ENCODE results near the gene NISCH.

Gene NISCH

DNA sequence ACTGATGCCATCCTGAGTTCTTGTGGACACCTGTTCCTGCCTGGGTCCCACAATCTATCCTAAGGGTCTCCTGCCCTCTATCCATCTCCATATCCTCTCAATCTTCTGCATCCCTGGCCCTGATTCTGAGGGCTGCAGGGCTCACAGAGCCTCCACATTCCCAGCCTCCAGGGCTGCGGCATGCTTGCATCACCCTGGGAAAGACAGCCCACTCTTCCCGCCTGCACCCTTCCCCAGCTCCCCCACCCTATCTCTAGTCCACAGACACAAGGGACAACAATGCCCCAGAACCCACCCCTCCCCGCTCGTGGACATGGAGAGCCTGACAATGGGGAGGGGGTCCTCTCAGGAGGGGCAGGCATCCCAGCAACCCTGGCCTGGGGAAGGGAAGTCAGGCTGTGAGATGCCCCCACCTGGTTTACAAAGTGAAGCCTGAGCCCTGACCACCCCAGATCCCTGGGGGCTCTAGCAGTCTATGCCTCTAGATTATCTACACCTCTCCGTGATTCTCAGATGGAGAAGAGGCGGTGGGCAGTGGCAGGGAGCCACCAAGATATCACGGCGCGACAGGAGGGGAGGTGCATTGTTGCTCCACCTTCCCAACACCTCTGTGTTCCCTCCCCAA is 20.8 kb upstream of the NISCH start:
- no peak for FAIRE-seq

GRCh38 chr3:52435246-52436101 is 19.9 kb upstream of the NISCH start:
- FAIRE-seq (no peak), DNase-seq (ENCODE audit: insufficient read length, low spot score) (no peak)

More for the DNA sequence above, 20.8 kb upstream of the NISCH start:
- no peak for DNase-seq (ENCODE audit: insufficient read length, low spot score)

DNA sequence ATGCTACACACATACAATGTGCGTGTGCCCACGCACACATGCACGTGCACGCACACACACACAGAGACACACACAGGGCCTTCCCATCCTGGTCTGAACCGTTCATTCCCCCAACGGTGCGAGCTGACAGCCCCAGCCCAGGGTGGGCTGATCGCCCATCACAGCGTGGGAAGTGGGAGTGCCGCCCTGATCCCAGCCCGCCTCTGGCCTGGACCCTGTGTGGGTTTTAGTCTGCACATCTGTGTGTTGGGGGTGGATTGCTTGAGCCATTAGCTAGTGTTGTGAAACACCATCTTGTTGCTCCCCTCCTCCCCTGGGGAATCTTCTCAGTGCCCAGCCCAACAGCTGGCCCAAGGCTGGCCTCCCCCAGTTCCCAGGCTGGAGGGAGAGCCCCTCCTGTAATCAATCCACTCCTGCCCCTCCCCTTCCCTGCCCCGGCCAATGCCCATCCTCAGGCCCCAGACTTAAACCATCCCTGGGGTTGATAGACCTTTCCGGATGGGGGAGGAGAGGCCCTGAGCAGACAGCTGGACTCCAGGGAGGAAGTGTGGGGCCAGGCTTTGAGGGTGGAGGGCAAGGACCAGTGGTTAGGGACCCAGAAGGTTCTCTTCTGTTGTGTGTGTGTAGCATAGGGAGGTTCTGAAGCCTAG is 18.8 kb upstream of the NISCH start:
- DNase-seq (ENCODE audit: insufficient read length, low spot score) (no peak), FAIRE-seq (no peak)

DNA sequence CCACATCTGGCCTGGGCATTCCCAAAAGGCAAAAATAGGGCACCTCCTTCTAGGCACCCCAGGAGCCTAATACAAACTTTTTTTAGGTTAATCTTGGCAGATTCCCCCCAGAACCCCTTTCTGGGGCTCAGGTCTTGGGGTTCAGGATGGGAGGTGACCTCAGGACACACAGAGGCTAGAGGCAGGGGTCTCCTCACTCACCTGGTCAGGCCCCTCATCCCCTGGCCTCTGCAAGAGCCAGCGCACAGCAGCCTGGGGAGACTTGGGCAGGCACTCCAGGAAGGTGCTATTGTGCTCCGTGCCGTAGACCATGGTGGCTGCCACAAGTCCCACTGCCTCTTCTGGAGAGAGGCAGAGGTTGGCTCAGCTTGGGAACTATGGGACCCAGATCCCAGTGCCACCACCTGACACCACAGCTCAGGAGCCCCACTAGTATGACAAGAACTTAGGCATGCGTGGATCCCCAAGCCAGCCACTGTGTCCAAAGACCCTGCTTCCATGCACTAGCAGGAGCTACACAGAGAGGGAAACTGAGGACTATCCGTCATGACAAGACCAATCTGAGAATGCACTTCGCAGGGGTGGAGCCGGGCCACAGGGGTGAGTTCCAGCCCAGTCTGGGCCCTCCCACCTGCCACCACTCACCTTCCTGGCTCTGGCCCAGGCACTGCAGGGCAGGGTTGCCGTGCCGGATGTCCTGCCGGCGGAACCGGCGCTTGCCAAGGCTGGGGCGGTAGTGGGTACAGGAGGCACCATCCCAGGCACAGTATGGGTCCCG is 17.9 kb upstream of the NISCH start:
- DNase-seq (ENCODE audit: insufficient read length, low spot score) (no peak), FAIRE-seq (no peak)

- FAIRE-seq (no peak), DNase-seq (ENCODE audit: insufficient read length, low spot score) (no peak)
Observed at GRCh38 chr3:52438104-52438376, 17.4 kb upstream of the NISCH start.

DNA sequence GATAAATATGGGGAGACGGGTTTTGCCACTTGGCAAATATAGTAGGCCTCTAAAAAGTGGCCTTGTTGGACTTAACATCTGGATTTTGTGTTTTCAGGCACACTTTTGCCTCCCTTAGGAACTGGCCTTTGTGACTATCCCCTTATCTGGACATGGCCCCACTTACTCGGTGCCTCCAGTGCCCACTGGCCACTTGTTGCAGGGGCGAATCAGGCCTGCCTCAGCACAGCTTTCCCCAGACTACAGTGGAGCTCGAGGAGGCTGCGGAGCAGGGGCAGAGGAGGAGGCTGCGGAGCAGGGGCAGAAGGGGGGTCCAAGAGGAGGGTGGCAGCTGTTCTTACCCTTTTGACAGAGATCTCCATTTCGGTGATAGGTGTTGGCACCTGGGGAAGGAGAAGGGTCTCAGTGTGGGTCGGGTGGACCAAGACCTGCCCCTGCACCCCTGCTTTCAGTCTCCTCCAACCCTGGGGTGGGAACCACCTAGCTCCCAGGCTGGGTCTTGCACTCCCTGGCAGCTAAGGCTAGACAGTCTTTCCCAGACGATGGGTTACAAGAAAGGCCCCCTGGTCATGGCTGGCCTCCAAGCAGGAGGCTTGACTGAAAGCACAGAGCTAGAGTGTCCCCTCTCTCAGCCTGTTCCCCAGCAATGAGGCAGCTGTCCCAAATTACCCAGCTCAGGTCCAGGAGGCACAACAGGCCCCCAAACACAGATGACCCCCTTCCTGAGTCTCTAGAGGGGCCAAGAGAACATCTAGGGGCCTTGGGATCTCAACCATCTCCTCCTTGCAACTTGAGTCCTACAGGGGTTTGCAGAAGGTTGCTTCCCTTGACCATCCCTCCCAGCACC is 16.6 kb upstream of the NISCH start:
- DNase-seq (ENCODE audit: insufficient read length, low spot score) (no peak), FAIRE-seq (no peak)

GRCh38 chr3:52439426-52440248 is 15.8 kb upstream of the NISCH start:
- FAIRE-seq, result no peak
- no peak for DNase-seq (ENCODE audit: insufficient read length, low spot score)

- FAIRE-seq, result no peak
- DNase-seq (ENCODE audit: insufficient read length, low spot score), result no peak
Observed at GRCh38 chr3:52440249-52440551, 15.2 kb upstream of the NISCH start.

DNA sequence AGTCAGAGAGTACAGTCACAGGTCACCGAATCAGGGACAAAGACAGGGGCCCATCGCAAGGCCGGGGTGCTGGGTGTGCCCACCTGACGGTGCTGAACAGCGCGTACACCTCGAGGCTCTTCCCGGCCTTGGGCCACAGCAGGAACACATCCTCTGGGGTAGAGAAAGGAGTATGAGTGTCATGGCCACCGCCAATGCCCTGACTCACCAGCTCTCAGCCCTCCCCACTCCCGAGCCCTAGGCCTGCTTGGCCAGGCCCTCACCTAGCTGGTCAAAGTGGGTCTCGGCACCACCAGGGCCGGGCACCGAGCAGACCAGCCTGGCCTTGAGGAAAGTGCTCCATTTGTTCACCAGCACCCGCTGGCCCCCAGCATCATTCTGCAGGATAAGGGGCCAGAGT is 14.7 kb upstream of the NISCH start:
- DNase-seq (ENCODE audit: insufficient read length, low spot score), result no peak

GRCh38 chr3:52441091-52441771 is 14.2 kb upstream of the NISCH start:
- FAIRE-seq, result no peak

More for the DNA sequence above, 14.7 kb upstream of the NISCH start:
- no peak for FAIRE-seq

DNA sequence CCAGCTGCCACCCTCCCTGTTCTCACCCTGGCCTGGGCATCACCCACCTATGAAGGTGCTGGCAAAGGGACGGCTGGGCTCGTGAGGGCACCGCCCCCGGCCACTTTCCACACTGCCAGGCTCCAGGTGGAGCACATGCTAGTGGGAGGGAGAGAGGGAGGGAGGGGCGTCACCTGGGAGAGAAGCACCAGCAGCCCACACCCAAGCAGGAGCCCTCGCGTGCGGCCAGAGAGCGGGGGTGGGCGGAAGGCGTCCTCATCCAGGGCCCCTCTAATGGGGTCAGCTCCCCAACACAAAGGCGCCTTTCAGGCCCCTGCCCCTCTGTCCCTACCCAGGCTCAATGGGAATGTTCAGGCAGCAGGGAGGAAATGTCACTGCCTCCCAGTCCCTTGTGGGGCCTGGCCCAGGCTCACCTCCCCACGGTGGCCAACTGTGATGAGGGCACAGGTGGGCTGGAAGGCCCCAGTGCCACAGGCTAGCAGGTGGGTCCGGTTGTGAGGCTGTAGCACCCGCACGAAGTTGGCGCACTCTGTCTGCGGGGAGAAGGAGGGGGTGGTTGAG is 13.6 kb upstream of the NISCH start:
- no peak for DNase-seq (ENCODE audit: insufficient read length, low spot score)
- no peak for FAIRE-seq

More at GRCh38 chr3:52441091-52441771, 14.2 kb upstream of the NISCH start:
- DNase-seq (ENCODE audit: insufficient read length, low spot score), result no peak

DNA sequence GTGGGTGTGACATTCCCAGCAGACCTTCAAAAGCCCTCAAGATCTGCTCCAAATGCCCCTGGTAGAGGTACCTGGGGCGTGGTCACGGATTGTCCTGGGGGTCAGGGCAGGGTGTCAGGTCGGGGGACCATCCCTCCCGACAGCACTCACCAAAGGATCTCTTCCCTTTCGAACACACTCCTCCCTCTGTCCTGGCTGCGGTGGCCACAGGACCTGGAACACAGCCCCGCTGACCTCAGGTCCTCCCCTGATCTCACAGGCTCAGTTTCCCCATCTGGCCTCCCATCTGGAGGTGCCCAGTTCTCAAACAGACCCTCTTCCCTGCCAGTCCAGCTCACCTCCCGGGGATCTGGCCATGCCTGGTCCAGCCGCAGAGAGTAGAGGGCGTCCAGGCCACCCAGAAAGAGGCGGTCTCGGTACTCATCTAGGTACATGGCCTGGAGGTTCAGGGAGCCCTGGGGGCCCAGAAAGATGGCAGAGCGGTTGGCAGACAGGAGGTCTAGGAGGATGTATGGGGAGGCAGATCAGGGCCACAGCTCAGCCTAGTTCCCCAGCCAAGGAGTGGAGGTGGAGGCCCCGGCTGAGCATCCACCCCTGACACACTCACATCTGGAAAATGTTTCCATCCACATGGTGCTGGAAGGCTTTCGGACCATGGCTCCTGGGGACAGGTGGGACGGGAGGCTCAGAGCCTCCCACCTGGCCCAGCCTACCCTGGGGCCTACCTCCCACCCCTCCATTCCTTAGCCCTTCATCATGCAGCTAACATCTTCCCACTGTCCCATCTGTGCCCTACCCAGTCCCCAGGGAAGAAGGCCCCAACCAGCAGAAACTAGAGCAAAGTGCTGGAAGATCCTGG is 12.8 kb upstream of the NISCH start:
- FAIRE-seq (no peak), DNase-seq (ENCODE audit: insufficient read length, low spot score) (no peak)

DNA sequence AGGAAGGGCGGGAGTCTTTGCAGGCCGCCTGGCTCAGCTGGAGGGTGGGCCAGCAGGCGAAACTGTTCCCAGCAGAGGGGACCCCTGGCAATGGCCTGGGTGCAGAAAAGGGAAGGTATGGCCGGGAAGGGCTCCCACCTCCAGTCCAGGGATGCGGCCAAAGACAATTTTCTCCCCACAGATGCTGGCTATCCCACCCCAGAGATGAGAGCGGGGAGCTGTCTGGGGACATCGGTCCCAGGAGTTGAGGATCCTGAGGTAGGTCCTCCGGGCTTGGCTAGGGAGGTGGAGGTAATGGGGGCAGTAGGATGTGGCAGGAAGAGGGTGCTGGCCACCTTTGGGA is 12.2 kb upstream of the NISCH start:
- FAIRE-seq, result no peak
- DNase-seq (ENCODE audit: insufficient read length, low spot score), result no peak

DNA sequence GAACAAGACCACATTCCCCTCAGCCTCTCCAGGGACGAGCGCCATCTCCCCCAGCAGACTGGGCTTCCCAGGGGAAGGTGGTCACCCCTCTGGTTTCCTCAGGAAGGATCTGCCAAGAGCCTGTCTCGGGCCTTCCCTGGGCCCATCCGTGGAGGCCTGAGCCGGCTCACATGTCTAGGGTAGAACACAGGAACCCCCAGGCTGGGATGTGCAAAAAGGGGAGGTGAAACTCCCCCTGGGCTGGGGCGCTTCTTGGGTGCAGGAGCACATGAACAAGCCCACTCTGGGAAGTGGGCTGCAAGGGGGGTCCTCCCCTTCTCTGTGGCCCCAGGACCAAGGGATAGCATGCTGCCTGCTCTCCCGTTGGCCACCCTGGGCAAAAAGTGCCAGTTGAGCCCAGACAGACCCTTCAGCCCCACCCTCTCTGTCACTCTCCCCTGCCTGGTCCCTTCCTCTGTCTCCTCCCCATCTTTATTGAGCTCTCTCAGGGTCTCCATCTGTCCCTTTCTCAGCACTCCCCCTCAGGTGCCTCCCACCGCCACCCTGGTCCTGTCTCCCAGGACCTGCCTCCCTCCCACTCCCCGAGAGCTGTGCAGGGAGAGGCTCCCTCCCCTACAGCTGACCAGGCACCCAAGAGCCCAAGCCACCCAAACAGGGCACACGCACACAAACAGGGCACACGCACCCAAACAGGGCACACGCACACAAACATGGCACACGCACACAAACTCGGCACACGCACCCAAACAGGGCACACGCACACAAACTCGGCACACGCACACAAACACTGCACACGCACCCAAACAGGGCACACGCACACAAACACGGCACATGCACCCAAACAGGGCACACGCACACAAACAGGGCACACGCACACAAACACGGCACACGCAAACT is 11.4 kb upstream of the NISCH start:
- no peak for DNase-seq (ENCODE audit: insufficient read length, low spot score)
- no peak for FAIRE-seq

DNA sequence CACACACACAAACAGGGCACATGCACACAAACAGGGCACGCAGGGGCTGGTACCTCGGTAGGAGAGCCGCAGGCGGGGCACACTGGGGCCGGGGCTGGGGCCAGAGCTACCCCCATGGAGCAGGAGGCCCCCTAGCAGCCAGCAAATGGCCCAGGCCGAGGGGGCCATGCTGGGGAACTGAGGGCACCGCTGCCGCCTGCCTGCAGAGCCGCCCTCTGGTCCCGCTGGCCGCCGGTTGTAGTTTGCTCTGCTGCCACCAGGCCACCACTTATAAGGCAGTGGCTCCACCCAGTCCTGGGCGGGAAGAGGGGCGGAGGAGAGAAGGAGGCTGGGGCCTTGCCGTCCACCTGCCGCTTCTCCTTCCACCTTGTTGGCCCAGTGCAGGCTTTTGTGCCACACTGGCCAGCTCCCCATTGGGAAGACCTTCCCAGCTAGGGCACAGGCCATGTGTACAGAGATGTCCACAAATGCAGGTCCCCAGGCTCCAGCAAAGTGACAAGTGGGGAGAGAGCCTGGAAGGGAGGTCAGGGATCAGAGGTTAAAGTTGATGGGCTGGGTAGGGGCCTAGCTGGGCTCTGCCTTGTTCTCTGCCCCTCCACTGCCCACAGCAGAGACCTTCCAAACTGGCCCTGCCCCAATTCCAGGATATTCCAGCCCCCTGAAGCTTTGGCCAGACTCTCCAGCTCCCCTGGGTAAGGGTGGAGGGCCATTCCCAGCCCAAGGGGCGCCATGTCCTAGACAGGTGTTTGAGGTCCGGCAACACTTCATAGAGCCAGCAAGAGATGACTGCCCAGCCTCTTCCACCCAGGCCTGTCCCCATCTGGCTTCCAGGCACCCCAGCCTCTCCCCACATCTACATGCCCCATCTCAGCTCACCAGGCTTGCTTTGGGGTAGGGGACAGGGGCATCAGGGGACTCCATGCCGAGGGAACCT is 10.3 kb upstream of the NISCH start, which contains the start of gene SEMA3G:
Gene SEMA3G, minus strand, starts transcription at position 244 of the 934 bp plus-strand sequence. Its CDS starts 76 bp downstream, at position 168.
- peak; percentile 87 for FAIRE-seq
- DNase-seq (ENCODE audit: insufficient read length, low spot score), result peak; percentile 83

GRCh38 chr3:52446042-52446441 is 9.4 kb upstream of the NISCH start:
- DNase-seq (ENCODE audit: insufficient read length, low spot score) (no peak), FAIRE-seq (no peak)

Measured in GM19239 (cell line).